Fibroblast of mammary gland (primary cell): ENCODE results near the gene AGAP2.
"Not testable (repeated sequence)": the region's sequence is repeated elsewhere in the genome, so short reads cannot be mapped to it uniquely, and the experiment has no call there.

Source experiments
- DNase-seq: peaks from one replicate; pipeline ENCODE4 v3.0.0-alpha.2; 2010; ENCODE audit warnings: low read depth
- H3K4me3 ChIP-seq: 2 replicates; pipeline ENCODE4 v1.5.1; 2011; ENCODE audit warnings: low read depth, mild to moderate bottlenecking, low read length, moderate library complexity; ENCODE audit not compliant: control insufficient read depth
- TF ChIP-seq, protein P1 (sequence below): conservative IDR thresholded peaks from 2 replicates; pipeline ENCODE4 v1.5.1; 2011; ENCODE audit warnings: low read depth, low read length, inconsistent platforms; ENCODE audit not compliant: control insufficient read depth, insufficient read depth

AGAP2 gene

DNA sequence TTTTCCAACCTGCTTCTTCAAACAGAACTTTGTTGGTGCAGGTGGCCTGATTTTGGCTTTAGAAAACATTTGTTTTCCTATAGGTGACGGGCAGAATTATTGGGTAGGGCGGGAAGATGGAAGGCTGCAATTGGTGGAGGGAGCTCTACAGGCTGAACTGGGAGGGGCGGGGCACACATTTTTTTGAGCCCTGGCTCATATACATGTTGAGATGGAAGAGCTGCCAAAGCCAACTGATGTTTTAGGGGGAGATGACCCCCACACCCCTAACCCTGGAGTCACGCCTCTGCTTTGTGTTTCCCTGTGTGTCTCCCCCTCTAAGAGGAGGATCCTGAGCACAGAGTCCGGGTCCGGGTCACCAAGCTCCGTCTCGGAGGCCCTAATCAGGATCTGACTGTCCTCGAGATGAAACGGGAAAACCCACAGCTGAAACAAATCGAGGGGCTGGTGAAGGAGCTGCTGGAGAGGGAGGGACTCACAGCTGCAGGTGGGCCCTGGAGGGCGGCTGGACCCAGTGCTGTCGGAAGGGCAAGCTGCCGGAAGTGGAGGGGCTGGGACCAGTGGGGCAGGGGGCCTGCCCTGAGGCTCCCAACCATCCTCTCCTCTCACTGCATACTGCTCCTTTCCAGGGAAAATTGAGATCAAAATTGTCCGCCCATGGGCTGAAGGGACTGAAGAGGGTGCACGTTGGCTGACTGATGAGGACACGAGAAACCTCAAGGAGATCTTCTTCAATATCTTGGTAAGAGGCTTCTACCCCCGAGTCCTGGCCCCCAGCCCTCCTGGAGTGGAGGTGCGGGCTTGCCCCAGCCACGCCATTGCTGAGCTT lies 18.6 kb downstream of the AGAP2 start:
- no peak overlapping the region for H3K4me3 ChIP-seq
- TF ChIP-seq, protein P1, sequence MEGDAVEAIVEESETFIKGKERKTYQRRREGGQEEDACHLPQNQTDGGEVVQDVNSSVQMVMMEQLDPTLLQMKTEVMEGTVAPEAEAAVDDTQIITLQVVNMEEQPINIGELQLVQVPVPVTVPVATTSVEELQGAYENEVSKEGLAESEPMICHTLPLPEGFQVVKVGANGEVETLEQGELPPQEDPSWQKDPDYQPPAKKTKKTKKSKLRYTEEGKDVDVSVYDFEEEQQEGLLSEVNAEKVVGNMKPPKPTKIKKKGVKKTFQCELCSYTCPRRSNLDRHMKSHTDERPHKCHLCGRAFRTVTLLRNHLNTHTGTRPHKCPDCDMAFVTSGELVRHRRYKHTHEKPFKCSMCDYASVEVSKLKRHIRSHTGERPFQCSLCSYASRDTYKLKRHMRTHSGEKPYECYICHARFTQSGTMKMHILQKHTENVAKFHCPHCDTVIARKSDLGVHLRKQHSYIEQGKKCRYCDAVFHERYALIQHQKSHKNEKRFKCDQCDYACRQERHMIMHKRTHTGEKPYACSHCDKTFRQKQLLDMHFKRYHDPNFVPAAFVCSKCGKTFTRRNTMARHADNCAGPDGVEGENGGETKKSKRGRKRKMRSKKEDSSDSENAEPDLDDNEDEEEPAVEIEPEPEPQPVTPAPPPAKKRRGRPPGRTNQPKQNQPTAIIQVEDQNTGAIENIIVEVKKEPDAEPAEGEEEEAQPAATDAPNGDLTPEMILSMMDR, result no peak
- no peak for DNase-seq

- no peak for DNase-seq
- TF ChIP-seq, protein P1, result no peak
- H3K4me3 ChIP-seq, result no peak overlapping the region
Measured at GRCh38 chr12:57718641-57719528, 19.7 kb downstream of the AGAP2 start.

- no peak for DNase-seq
- no peak overlapping the region for H3K4me3 ChIP-seq
- TF ChIP-seq, protein P1, result no peak
Measured at GRCh38 chr12:57717846-57718640, 20.5 kb downstream of the AGAP2 start.

DNA sequence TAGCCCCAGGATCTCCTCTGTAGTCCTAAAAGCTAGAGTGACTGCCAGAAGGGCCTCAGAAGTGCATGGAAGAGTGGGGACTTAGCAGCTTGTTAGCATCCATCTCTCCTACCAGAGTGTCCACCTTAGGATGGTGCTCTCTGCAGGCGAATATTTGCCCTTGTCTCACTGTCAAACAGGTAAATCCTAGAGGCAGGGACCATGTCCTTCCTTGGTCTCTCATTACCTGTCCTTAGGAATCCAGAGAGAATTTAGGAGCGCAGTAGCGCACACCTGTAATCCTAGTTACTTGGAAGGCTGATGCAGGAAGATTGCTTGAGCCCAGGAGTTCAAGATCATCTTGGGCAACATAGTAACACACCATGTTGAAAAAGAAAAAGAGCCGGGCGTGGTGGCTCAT lies 21.4 kb downstream of the AGAP2 start:
- H3K4me3 ChIP-seq, result no peak overlapping the region
- TF ChIP-seq, protein P1, result no peak
- no peak for DNase-seq

GRCh38 chr12:57716305-57716704 lies 22.2 kb downstream of the AGAP2 start:
- no peak overlapping the region for H3K4me3 ChIP-seq
- TF ChIP-seq, protein P1, result no peak
- DNase-seq, result no peak

- H3K4me3 ChIP-seq, result no peak overlapping the region
- no peak for DNase-seq
- TF ChIP-seq, protein P1, result no peak
Measured at GRCh38 chr12:57715786-57716185, 22.8 kb downstream of the AGAP2 start.

- not testable (repeated sequence) for H3K4me3 ChIP-seq, DNase-seq
Measured at GRCh38 chr12:57715036-57715748, 23.4 kb downstream of the AGAP2 start.
